MCF 10A (cell line): Measurements from ENCODE around the gene GREB1L. TPM values are rescaled to one million over a fixed set of nuclear protein-coding genes. Genes with fewer than 3 reads are reported as not detected.

Source experiments
- BruUV-seq: library from RNA; stranded (reverse); fragments of 400-500 nt; replicated peaks from 2 replicates; lab custom pipeline; 2021; lab: Mats Ljungman, UMichigan
- CTCF ChIA-PET: fragments of 300-600 bp; sonication (Branson Sonifier 250); formaldehyde crosslinking; extraction: SDS; loops from one replicate; lab custom pipeline; 2021; ENCODE audit warnings: antibody characterized with exemption, inconsistent platforms; lab: Yijun Ruan, JAX
- POLR2A ChIA-PET: fragments of 300-600, 350-650 bp; sonication (Branson Sonifier 250); formaldehyde crosslinking; extraction: SDS; loops from one replicate; lab custom pipeline; 2020; ENCODE audit warnings: antibody characterized with exemption, inconsistent platforms; lab: Yijun Ruan, JAX
- DNase-seq: peaks from one replicate; pipeline ENCODE4 v3.0.0-alpha.2; 2018; ENCODE audit not compliant: unreplicated experiment
- H3K27ac Mint-ChIP-seq: one replicate; pipeline ENCODE4 v1.8.0; 2022; ENCODE audit warnings: mild to moderate bottlenecking, low read depth, mixed read lengths; ENCODE audit not compliant: unreplicated experiment
- H3K27me3 Mint-ChIP-seq: one replicate; pipeline ENCODE4 v1.8.0; 2022; ENCODE audit warnings: mixed read lengths; ENCODE audit not compliant: insufficient read depth, unreplicated experiment
- H3K36me3 Mint-ChIP-seq: one replicate; pipeline ENCODE4 v1.8.0; 2022; ENCODE audit warnings: mild to moderate bottlenecking, moderate library complexity, mixed read lengths; ENCODE audit not compliant: insufficient read depth, unreplicated experiment
- H3K4me1 Mint-ChIP-seq: one replicate; pipeline ENCODE4 v1.8.0; 2022; ENCODE audit warnings: mixed read lengths; ENCODE audit not compliant: insufficient read depth, unreplicated experiment
- H3K4me3 Mint-ChIP-seq: one replicate; pipeline ENCODE4 v1.8.0; 2022; ENCODE audit warnings: mild to moderate bottlenecking, moderate library complexity, mixed read lengths; ENCODE audit not compliant: unreplicated experiment
- H3K9me3 Mint-ChIP-seq: one replicate; pipeline ENCODE4 v1.8.0; 2022; ENCODE audit warnings: mixed read lengths; ENCODE audit not compliant: unreplicated experiment
- intact Hi-C: fragments of 100-400 bp; cut with micrococcal nuclease; formaldehyde crosslinking; loops from 2 replicates; pipeline ENCODE4 v1.14.1; 2022
- total RNA-seq: library from RNA; stranded (reverse); gene quantifications from 2 replicates; pipeline ENCODE4 v1.2.3, GENCODE V29; 2022
- TF ChIP-seq, protein P1 (sequence below): fragments of 200-600 bp; IDR thresholded peaks from one replicate; pipeline ENCODE4 v1.8.0; 2022; ENCODE audit warnings: antibody characterized with exemption, mild to moderate bottlenecking; ENCODE audit not compliant: unreplicated experiment

The GREB1L gene
- total RNA-seq, 1 experiment from 2014 or later = 9.4 TPM

DNA sequence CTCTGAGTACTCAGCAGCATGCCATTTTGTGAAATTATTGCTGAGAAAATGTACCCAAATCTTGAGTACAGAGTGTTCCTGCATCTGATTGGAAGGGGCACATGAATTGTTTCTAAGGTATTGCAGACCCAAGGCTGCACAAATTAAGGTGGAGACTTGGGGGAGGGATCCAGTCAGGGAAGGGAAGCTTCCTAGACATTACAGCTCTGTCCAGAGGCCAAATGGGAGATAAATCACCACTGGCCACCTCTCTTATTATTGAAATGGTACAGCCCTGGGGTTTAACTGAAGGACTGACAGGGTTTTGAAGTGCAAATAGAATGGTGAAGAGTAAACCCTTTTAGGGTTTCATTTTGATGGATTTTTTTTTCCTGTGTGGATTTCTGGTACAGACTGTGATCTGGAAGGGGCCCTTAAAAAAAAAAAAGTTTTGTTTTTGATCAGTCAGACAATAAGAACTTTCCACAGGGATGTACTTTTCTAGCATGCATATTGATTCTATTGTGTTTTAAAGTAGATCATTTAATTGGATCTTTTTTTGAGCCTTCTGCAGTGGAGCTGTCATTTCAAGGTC lies 119.4 kb downstream of the GREB1L start:
- Mint-ChIP-seq H3K4me1 (peaks cover 15% of the 10 kb centered on the region), H3K9me3 (no peaks in the 10 kb centered on the region), H3K27ac (no peak overlapping the region), H3K4me3 (peak overlapping the region; percentile 57), H3K27me3 (no peaks in the 10 kb centered on the region), H3K36me3 (no peaks in the 10 kb centered on the region)
- intact Hi-C loops = no loop called here
- ChIA-PET POLR2A (interaction anchor here (1.2 to 1.4 kb wide), 2 partner anchors 12 to 14 kb away, joined by 3 to 5 read pairs; no protein-coding TSS in a partner anchor), CTCF (interaction anchor here (0.6 to 0.7 kb wide), 2 partner anchors 170 to 234 kb away, joined by 3 read pairs; no protein-coding TSS in a partner anchor)
- no TSS peak for BruUV-seq
- TF ChIP-seq, protein P1, sequence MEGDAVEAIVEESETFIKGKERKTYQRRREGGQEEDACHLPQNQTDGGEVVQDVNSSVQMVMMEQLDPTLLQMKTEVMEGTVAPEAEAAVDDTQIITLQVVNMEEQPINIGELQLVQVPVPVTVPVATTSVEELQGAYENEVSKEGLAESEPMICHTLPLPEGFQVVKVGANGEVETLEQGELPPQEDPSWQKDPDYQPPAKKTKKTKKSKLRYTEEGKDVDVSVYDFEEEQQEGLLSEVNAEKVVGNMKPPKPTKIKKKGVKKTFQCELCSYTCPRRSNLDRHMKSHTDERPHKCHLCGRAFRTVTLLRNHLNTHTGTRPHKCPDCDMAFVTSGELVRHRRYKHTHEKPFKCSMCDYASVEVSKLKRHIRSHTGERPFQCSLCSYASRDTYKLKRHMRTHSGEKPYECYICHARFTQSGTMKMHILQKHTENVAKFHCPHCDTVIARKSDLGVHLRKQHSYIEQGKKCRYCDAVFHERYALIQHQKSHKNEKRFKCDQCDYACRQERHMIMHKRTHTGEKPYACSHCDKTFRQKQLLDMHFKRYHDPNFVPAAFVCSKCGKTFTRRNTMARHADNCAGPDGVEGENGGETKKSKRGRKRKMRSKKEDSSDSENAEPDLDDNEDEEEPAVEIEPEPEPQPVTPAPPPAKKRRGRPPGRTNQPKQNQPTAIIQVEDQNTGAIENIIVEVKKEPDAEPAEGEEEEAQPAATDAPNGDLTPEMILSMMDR = no peak
- peak; percentile 54 for DNase-seq

DNA sequence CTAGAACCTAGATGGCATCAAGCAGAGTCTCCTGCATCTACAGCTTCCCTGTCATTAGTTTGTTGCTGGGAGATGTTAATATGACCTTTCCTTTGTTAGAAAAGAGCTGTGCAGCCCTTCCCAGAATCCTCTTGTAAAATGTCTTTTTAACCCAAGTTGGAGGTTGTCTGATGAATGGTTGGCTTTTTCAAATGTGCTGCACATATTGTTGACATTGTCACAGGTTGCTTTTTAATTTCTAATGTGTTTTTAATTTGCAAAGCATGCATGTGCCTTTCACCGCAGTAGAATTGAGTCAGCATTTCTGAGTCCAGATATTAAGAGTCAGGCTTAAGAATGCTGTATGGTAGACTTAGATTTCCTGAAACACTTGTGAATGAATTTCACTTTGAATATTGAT lies 120.8 kb downstream of the GREB1L start:
- POLR2A ChIA-PET = interaction anchor here (1.4 kb wide), 1 partner anchor 11 kb away, joined by 5 read pairs; no protein-coding TSS in a partner anchor
- BruUV-seq = no TSS peak

DNA sequence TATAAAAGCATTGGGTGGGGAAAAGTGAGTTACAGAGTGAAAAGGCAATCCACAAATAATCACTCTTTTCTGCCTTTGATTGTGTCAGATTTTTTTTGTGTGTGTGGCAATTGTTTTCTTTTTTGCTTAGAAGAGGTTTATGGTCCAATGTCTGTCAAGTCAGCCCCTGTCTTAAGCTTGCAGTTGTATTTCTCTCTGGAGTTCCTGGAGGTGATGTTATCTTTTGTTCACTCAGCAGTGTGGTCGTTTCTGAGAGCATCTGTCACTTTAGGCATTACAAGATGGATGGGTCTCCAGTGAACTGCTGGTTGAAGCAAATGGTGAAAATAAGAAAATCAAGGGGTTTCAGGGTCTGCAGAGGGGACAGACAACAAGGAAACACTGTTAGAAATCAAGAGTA lies 121.3 kb downstream of the GREB1L start:
- H3K9me3 Mint-ChIP-seq = no peaks in the 10 kb centered on the region
- no peaks in the 10 kb centered on the region for H3K36me3 Mint-ChIP-seq
- intact Hi-C loops = no loop called here
- DNase-seq = no peak
- TF ChIP-seq, protein P1 = no peak
- POLR2A ChIA-PET = no interaction called here
- no peaks in the 10 kb centered on the region for H3K27me3 Mint-ChIP-seq
- CTCF ChIA-PET = interaction anchor here (0.5 to 0.9 kb wide), 2 partner anchors 25 to 1341 kb away, joined by 3 to 5 read pairs; no protein-coding TSS in a partner anchor
- H3K4me1 Mint-ChIP-seq = peaks cover 15% of the 10 kb centered on the region
- H3K27ac Mint-ChIP-seq = no peak overlapping the region
- no peak overlapping the region for H3K4me3 Mint-ChIP-seq
- no TSS peak for BruUV-seq

More for the DNA sequence above, 120.8 kb downstream of the GREB1L start:
- no peaks in the 10 kb centered on the region for H3K36me3 Mint-ChIP-seq
- H3K27ac Mint-ChIP-seq = no peak overlapping the region
- TF ChIP-seq, protein P1 = no peak
- H3K9me3 Mint-ChIP-seq = no peaks in the 10 kb centered on the region
- intact Hi-C loops = no loop called here
- H3K4me1 Mint-ChIP-seq = peaks cover 15% of the 10 kb centered on the region
- CTCF ChIA-PET = interaction anchor here (0.5 to 0.9 kb wide), 2 partner anchors 26 to 1341 kb away, joined by 3 to 5 read pairs; no protein-coding TSS in a partner anchor
- no peak overlapping the region for H3K4me3 Mint-ChIP-seq
- DNase-seq = no peak
- no peaks in the 10 kb centered on the region for H3K27me3 Mint-ChIP-seq

DNA sequence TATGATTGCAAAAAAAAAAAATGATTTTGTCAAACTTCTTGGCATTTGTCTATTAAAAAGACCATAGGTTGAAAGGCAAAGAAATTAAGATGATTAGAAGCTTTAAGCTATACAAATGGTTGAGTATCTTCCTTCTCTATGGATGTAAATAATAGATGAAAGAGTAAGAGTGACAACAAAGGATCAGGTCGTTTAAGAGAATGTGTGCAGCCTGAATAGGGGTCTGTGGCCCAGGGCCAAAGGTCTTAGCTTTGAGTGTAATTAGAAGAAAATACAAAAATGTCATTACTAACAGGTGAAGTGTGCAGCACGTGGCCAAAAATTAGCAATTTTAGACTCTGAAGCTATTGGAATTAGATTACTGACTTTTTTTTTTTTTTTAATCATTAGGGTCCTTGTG lies 122.4 kb downstream of the GREB1L start:
- H3K36me3 Mint-ChIP-seq = no peaks in the 10 kb centered on the region
- intact Hi-C loops = no loop called here
- ChIA-PET POLR2A (no interaction called here), CTCF (interaction anchor here (0.6 to 0.7 kb wide), 4 partner anchors 15 to 192 kb away, joined by 3 to 5 read pairs (median 4); no protein-coding TSS in a partner anchor)
- peaks cover 15% of the 10 kb centered on the region for H3K4me1 Mint-ChIP-seq
- BruUV-seq = no TSS peak
- no peak overlapping the region for H3K4me3 Mint-ChIP-seq
- no peaks in the 10 kb centered on the region for H3K9me3 Mint-ChIP-seq
- no peaks in the 10 kb centered on the region for H3K27me3 Mint-ChIP-seq
- no peak overlapping the region for H3K27ac Mint-ChIP-seq
- DNase-seq = no peak
- TF ChIP-seq, protein P1 = no peak
